ENCODE results near the gene SNAI1. TPM values are rescaled to one million over a fixed set of nuclear protein-coding genes. Genes with fewer than 3 reads are reported as not detected.
A peak's percentile ranks its signal among the peaks of the same experiment; 100 is the strongest.

The SNAI1 gene
- under 1 TPM in 3 of 4 donors, not detected in 1; 0.32 to 0.41 (median 0.40) TPM for total RNA-seq

DNA sequence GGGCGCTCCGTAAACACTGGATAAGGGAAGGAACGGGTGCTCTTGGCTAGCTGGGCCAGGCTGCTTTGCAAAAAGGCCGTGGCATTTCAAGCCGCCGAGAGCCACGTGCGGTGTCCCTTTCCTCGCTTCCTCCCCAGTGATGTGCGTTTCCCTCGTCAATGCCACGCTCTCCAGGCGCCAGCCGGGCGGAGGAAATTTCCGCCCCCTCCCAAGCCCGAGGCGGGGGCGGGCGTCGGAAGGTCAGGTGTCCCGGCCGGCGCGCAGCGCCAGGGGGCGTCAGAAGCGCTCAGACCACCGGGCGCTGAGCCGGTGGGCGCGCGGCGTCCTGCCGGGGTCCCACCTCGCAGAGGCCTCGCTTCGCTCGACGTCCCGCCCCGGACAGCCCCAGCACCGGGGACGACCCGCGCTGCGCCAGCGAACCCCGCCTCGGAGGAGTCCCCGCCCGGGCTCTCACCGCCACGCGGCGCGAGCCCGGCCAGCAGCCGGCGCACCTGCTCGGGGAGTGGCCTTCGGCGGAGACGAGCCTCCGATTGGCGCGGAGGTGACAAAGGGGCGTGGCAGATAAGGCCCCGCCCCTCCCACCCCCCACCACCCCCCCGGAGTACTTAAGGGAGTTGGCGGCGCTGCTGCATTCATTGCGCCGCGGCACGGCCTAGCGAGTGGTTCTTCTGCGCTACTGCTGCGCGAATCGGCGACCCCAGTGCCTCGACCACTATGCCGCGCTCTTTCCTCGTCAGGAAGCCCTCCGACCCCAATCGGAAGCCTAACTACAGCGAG, at the start of gene SNAI1:
TSS of gene SNAI1 (plus strand) at position 635 of the 777 bp plus-strand sequence. CDS start at position 715, 80 bp downstream.
- peaks cover 17 to 52% (median 27%) of the 10 kb centered on the region in 4 donors for H3K4me1 ChIP-seq

DNA sequence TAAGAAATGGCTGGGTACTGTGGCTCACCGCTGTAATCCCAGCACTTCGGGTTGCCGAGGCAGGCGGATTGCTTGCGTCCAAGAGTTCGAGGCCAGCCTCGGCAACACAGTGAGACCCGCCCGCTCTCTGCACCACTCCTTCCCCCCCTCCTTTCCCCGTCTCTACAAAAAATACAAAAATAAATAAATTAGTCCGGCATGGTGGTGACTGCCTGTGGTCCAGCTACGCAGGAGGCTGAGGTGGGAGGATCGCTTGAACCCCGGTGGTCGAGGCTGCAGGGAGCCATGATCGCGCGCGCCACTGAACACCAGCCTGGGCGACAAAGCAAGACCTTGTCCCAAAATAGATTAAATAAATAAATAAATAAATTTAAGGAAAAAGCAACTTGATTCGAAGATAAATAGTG, 47.0 kb upstream of the SNAI1 start:
- no peak for DNase-seq
- Histone ChIP-seq H3K27me3 (no peaks in the 10 kb centered on the region), H3K9me3 (no peaks in the 10 kb centered on the region), H3K4me3 (peak overlapping the region; percentile 9 to 98 (median 76)), H3K36me3 (peaks cover 0 to 2% (median 0%) of the 10 kb centered on the region in 4 donors), H3K27ac (peak overlapping the region; percentile 92 to 97 (median 96)), H3K4me1 (peaks cover 20 to 38% (median 28%) of the 10 kb centered on the region in 4 donors)
- no peak for TF ChIP-seq EP300 (IDR thresholded peaks at IDR 0.05; ENCODE audit: low read depth)
- WGBS, 2 donors (ENCODE audit: low coverage in 1 of 2): 25 to 37% methylated on average over 18 to 21 of the region's 21 CpGs
- in situ Hi-C loops (cut with MboI; ENCODE audit: low pct_ligation_motif_present in 1 of 4, low pct_unique_long_range_greater_than_20kb in 1 of 4, low sequenced_read_pairs in 3 of 4): no loop called here
- intact Hi-C loops (cut with DNase I; ENCODE audit: low total_unique reads): no loop called here

More for the DNA sequence above, at the start of gene SNAI1:
- Histone ChIP-seq H3K9me3 (no peaks in the 10 kb centered on the region), H3K4me3 (peak within 1 kb of the TSS; percentile 19 to 53 (median 28)), H3K36me3 (no peaks in the 10 kb centered on the region), H3K27ac (peak within 1 kb of the TSS; percentile 57 to 70 (median 60)), H3K27me3 (peaks cover 11% of the 10 kb centered on the region)
- WGBS, 2 donors (ENCODE audit: low coverage in 1 of 2): 6% methylated on average over 56 of the region's 90 CpGs; no CpG with 5 or more reads in 1 of the 2 donors
- TF ChIP-seq, protein P1, sequence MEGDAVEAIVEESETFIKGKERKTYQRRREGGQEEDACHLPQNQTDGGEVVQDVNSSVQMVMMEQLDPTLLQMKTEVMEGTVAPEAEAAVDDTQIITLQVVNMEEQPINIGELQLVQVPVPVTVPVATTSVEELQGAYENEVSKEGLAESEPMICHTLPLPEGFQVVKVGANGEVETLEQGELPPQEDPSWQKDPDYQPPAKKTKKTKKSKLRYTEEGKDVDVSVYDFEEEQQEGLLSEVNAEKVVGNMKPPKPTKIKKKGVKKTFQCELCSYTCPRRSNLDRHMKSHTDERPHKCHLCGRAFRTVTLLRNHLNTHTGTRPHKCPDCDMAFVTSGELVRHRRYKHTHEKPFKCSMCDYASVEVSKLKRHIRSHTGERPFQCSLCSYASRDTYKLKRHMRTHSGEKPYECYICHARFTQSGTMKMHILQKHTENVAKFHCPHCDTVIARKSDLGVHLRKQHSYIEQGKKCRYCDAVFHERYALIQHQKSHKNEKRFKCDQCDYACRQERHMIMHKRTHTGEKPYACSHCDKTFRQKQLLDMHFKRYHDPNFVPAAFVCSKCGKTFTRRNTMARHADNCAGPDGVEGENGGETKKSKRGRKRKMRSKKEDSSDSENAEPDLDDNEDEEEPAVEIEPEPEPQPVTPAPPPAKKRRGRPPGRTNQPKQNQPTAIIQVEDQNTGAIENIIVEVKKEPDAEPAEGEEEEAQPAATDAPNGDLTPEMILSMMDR (IDR thresholded peaks at IDR 0.05): peak in 3 of 5 experiments; percentile 33 to 46 (median 41)
- TF ChIP-seq POLR2AphosphoS5 (IDR thresholded peaks at IDR 0.05) (peak; percentile 92 to 95 (median 93)), POLR2A (IDR thresholded peaks at IDR 0.05) (peak; percentile 81), EP300 (IDR thresholded peaks at IDR 0.05; ENCODE audit: low read depth) (no peak)
- peak; percentile 83 for DNase-seq
- intact Hi-C loops (cut with DNase I; ENCODE audit: low total_unique reads) (loop anchor here (2.0 kb wide), 1 partner anchor 88 kb away; no protein-coding TSS in a partner anchor), in situ Hi-C loops (cut with MboI; ENCODE audit: low pct_ligation_motif_present in 1 of 4, low pct_unique_long_range_greater_than_20kb in 1 of 4, low sequenced_read_pairs in 3 of 4) (loop anchor here in 3 of 4 donors (5.0 kb wide), 1 partner anchor 90 kb away; no protein-coding TSS in a partner anchor)

DNA sequence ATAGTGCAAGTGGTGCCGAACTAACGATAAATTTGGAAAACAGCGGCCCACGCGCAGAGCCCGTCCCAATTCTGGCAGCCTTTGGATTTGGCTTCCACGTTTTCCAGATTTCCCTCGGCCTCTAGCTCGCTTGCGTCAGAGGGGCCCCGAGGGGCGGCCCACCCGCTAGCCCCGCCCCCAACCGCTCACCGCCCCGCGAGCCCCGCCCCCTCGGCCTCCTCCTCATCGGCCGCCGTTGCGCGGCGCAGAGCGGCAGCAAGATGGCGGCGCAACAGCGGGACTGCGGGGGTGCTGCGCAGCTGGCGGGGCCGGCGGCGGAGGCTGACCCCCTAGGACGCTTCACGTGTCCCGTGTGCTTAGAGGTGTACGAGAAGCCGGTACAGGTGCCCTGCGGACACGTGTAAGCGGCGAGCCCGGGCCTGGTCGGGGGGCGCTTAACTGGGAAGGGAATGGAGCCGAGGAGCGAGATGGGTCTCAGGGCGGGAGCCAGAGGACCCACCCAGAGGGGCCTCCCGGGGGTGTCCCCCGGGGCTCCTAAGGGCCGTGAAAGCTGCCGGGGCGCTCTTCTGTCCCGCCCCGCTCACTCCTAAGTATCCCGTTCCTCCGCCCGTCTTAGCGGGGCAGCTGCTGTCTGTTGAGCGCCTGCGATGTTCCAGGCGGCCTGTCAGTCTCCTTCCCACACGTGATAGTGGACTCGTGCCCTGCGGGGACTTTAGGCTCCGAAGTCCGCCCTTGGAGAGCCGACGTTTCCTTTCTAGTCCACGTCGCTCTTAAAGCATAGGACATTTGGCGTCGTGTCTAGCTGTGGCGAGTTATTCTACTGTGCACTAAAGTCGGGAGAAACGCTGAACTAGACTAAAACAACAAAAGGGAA, 46.4 kb upstream of the SNAI1 start, which contains the start of gene RNF114:
TSS of gene RNF114 (plus strand) at position 245 of the 874 bp plus-strand sequence. CDS start at position 261, 16 bp downstream.
- TF ChIP-seq, protein P1 (IDR thresholded peaks at IDR 0.05): no peak
- TF ChIP-seq EP300 (IDR thresholded peaks at IDR 0.05; ENCODE audit: low read depth) (no peak), POLR2A (IDR thresholded peaks at IDR 0.05) (peak; percentile 97), POLR2AphosphoS5 (IDR thresholded peaks at IDR 0.05) (peak; percentile 98 to 99 (median 99))
- Histone ChIP-seq H3K4me3 (peak within 1 kb of the TSS; percentile 75 to 99 (median 87)), H3K27me3 (no peaks in the 10 kb centered on the region), H3K4me1 (peaks cover 20 to 38% (median 28%) of the 10 kb centered on the region in 4 donors), H3K36me3 (peaks cover 0 to 6% (median 2%) of the 10 kb centered on the region in 4 donors), H3K9me3 (no peaks in the 10 kb centered on the region), H3K27ac (peak within 1 kb of the TSS; percentile 92 to 97 (median 96))
- DNase-seq: peak; percentile 95
- intact Hi-C loops (cut with DNase I; ENCODE audit: low total_unique reads) (no loop called here), in situ Hi-C loops (cut with MboI; ENCODE audit: low pct_ligation_motif_present in 1 of 4, low pct_unique_long_range_greater_than_20kb in 1 of 4, low sequenced_read_pairs in 3 of 4) (no loop called here)
- 0 to 2% methylated on average over 6 to 70 of the region's 79 CpGs for WGBS, 2 donors (ENCODE audit: low coverage in 1 of 2)

DNA sequence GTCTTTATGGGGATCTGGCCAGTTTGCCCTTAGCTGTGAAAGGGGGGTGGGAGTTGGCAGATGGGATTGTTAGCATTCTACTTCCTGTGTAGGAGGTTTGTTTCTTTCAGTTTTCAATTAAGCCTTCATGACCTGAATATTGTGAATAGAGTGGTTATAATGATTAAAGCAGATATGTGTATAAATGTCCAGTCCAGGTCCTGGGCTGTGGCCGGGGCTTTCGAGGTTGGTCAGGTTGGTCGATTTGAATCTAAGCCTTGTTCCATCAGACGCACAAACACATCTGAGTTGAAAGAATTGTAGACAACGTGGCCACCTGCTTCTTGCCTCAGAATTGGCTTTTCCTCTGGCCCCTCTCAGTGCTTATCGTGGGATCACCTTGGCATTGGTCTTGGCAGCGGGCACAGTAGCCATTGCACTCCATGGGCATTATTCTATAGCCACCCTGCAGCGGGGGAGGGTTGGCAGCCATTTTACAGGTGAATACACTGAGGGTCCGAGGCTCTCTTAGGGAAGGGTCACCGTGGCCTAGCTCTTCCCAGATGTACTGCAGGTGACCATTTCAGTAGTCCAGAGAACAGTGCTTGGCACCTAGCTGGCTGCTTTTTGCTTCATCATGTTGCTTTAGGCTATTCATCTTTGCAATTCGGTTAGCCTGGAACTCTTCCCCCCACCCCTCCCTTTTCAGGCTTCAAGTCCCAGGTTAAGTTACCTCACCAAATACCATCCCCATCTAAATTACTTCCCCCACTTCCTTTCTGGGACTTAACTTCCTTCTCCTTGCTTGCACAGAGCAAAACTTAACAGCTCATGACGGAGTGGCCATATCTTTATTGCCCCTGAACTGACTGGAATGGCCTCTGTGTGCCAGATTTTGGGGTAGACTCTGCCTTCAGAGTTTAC, 45.5 kb upstream of the SNAI1 start:
- intact Hi-C loops (cut with DNase I; ENCODE audit: low total_unique reads): no loop called here
- peaks cover 20 to 42% (median 28%) of the 10 kb centered on the region in 4 donors for H3K4me1 ChIP-seq

More for the DNA sequence above, 45.5 kb upstream of the SNAI1 start:
- TF ChIP-seq POLR2AphosphoS5 (IDR thresholded peaks at IDR 0.05) (peak in 1 of 3 donors; percentile 50), POLR2A (IDR thresholded peaks at IDR 0.05) (no peak), EP300 (IDR thresholded peaks at IDR 0.05; ENCODE audit: low read depth) (no peak)
- TF ChIP-seq, protein P1 (IDR thresholded peaks at IDR 0.05): peak in 1 of 5 experiments; percentile 16
- H3K27me3 ChIP-seq: no peaks in the 10 kb centered on the region
- in situ Hi-C loops (cut with MboI; ENCODE audit: low pct_ligation_motif_present in 1 of 4, low pct_unique_long_range_greater_than_20kb in 1 of 4, low sequenced_read_pairs in 3 of 4): no loop called here
- peaks cover 0 to 15% (median 5%) of the 10 kb centered on the region in 4 donors for H3K36me3 ChIP-seq
- DNase-seq: peak; percentile 42
- H3K4me3 ChIP-seq: peak overlapping the region; percentile 75 to 99 (median 87)
- H3K27ac ChIP-seq: peak overlapping the region; percentile 92 to 97 (median 96)
- H3K9me3 ChIP-seq: no peaks in the 10 kb centered on the region
- WGBS, 2 donors (ENCODE audit: low coverage in 1 of 2): 4 to 6% methylated on average over 4 to 12 of the region's 12 CpGs

Measured in transverse colon (tissue), 4 donors.